ENCODE results near the gene AUTS2. TPM values are rescaled to one million over a fixed set of nuclear protein-coding genes. Genes with fewer than 3 reads are reported as not detected.

AUTS2 gene
- polyA plus RNA-seq, 3 donors = 0.08 to 0.35 TPM; not detected in 1

GRCh38 chr7:70210936-70211310, 612.6 kb downstream of the AUTS2 start:
- Histone ChIP-seq H3K4me1 (ENCODE audit: control insufficient read depth in 1 of 2, insufficient read depth in 2 of 2, low read length in 2 of 2) (no peaks in the 10 kb centered on the region), H2AFZ (ENCODE audit: insufficient read depth, low read depth, low read length, poor library complexity, severe bottlenecking) (no peak overlapping the region), H3K4me3 (replicated peaks in 1 of 3; ENCODE audit: low read depth in 2 of 3, low read length in 3 of 3) (no peak overlapping the region), H3K27me3 (ENCODE audit: control insufficient read depth in 2 of 2, insufficient read depth in 2 of 2, low read length in 2 of 2) (no peaks in the 10 kb centered on the region), H3K36me3 (replicated peaks in 1 of 2; ENCODE audit: control insufficient read depth in 1 of 2, insufficient read depth in 2 of 2, low read length in 2 of 2) (no peaks in the 10 kb centered on the region), H3K27ac (ENCODE audit: low read depth in 1 of 2, low read length in 2 of 2) (no peak overlapping the region), H3K79me2 (ENCODE audit: insufficient read depth, low read length) (no peaks in the 10 kb centered on the region), H4K20me1 (ENCODE audit: insufficient read depth, low read length) (no peaks in the 10 kb centered on the region), H3K9ac (ENCODE audit: insufficient read depth, low read length, poor library complexity, severe bottlenecking) (no peak overlapping the region), H3K4me2 (replicated peaks; ENCODE audit: extremely low read depth, low read length, poor library complexity, severe bottlenecking) (no peak overlapping the region), H3K9me3 (replicated peaks in 1 of 2; ENCODE audit: control insufficient read depth in 1 of 2, insufficient read depth in 1 of 2, low read length in 2 of 2) (no peaks in the 10 kb centered on the region)
- DNase-seq = no peak
- intact Hi-C loops (cut with micrococcal nuclease) = no loop called here
- H3K27me3 Mint-ChIP-seq (ENCODE audit: low read depth in 3 of 3) = peaks cover 0 to 1% (median 0%) of the 10 kb centered on the region in 3 donors
- no peaks in the 10 kb centered on the region for H3K36me3 Mint-ChIP-seq
- no peak overlapping the region for H3K27ac Mint-ChIP-seq
- H3K9me3 Mint-ChIP-seq = peaks cover 0 to 2% (median 0%) of the 10 kb centered on the region in 7 donors
- H3K4me3 Mint-ChIP-seq = no peak overlapping the region
- no peak for TF ChIP-seq CTCF (IDR thresholded peaks at IDR 0.05)
- H3K4me1 Mint-ChIP-seq = peaks cover 4% of the 10 kb centered on the region
- WGBS (ENCODE audit: insufficient coverage) = 100% methylated on average over 4 of the region's 6 CpGs

GRCh38 chr7:70212281-70212680, 614.0 kb downstream of the AUTS2 start:
- no peak for DNase-seq
- Histone ChIP-seq H4K20me1 (ENCODE audit: insufficient read depth, low read length) (no peaks in the 10 kb centered on the region), H3K9me3 (replicated peaks in 1 of 2; ENCODE audit: control insufficient read depth in 1 of 2, insufficient read depth in 1 of 2, low read length in 2 of 2) (no peaks in the 10 kb centered on the region), H3K4me1 (ENCODE audit: control insufficient read depth in 1 of 2, insufficient read depth in 2 of 2, low read length in 2 of 2) (no peaks in the 10 kb centered on the region), H3K4me2 (replicated peaks; ENCODE audit: extremely low read depth, low read length, poor library complexity, severe bottlenecking) (no peak overlapping the region), H3K4me3 (replicated peaks in 1 of 3; ENCODE audit: low read depth in 2 of 3, low read length in 3 of 3) (no peak overlapping the region), H3K9ac (ENCODE audit: insufficient read depth, low read length, poor library complexity, severe bottlenecking) (no peak overlapping the region), H2AFZ (ENCODE audit: insufficient read depth, low read depth, low read length, poor library complexity, severe bottlenecking) (no peak overlapping the region), H3K79me2 (ENCODE audit: insufficient read depth, low read length) (no peaks in the 10 kb centered on the region), H3K27ac (ENCODE audit: low read depth in 1 of 2, low read length in 2 of 2) (no peak overlapping the region), H3K36me3 (replicated peaks in 1 of 2; ENCODE audit: control insufficient read depth in 1 of 2, insufficient read depth in 2 of 2, low read length in 2 of 2) (no peaks in the 10 kb centered on the region), H3K27me3 (ENCODE audit: control insufficient read depth in 2 of 2, insufficient read depth in 2 of 2, low read length in 2 of 2) (no peaks in the 10 kb centered on the region)
- H3K4me1 Mint-ChIP-seq = peaks cover 6% of the 10 kb centered on the region
- no peaks in the 10 kb centered on the region for H3K36me3 Mint-ChIP-seq
- peaks cover 0 to 1% (median 0%) of the 10 kb centered on the region in 3 donors for H3K27me3 Mint-ChIP-seq (ENCODE audit: low read depth in 3 of 3)
- no peak overlapping the region for H3K27ac Mint-ChIP-seq
- H3K4me3 Mint-ChIP-seq = no peak overlapping the region
- no peak for TF ChIP-seq CTCF (IDR thresholded peaks at IDR 0.05)
- 89% methylated on average over 4 of the region's 6 CpGs for WGBS (ENCODE audit: insufficient coverage)
- peaks cover 0 to 2% (median 1%) of the 10 kb centered on the region in 7 donors for H3K9me3 Mint-ChIP-seq
- intact Hi-C loops (cut with micrococcal nuclease) = no loop called here

Measured in CD14-positive monocyte (primary cell).